COLO668 (cell line): ENCODE results near the gene TNIK.

ENCODE experiments used
- DNase-seq: peaks from one replicate; lab custom pipeline; 2025; ENCODE audit not compliant: unreplicated experiment; lab: John Stamatoyannopoulos, UW

The TNIK gene

GRCh38 chr3:171459942-171460724, at the start of gene TNIK:
Gene TNIK, minus strand, starts transcription at chr3:171460405. Its CDS starts 342 bp downstream, at chr3:171460063.
- peak; percentile 77 for DNase-seq

GRCh38 chr3:171508676-171509075, 48.5 kb upstream of the TNIK start:
- no peak for DNase-seq

- DNase-seq, result no peak
Measured at GRCh38 chr3:171508206-171508605, 48.0 kb upstream of the TNIK start.

- no peak for DNase-seq
Measured at GRCh38 chr3:171506743-171507319, 46.6 kb upstream of the TNIK start.

- DNase-seq, result no peak
Measured at GRCh38 chr3:171505822-171506333, 45.7 kb upstream of the TNIK start.

- DNase-seq, result no peak
Measured at GRCh38 chr3:171504376-171504775, 44.2 kb upstream of the TNIK start.

- DNase-seq, result no peak
Measured at GRCh38 chr3:171503817-171504216, 43.6 kb upstream of the TNIK start.

GRCh38 chr3:171498921-171499320, 38.7 kb upstream of the TNIK start:
- no peak for DNase-seq

- DNase-seq, result no peak
Measured at GRCh38 chr3:171497468-171497867, 37.3 kb upstream of the TNIK start.

- no peak for DNase-seq
Measured at GRCh38 chr3:171495413-171495812, 35.2 kb upstream of the TNIK start.

GRCh38 chr3:171494457-171495109, 34.4 kb upstream of the TNIK start:
- DNase-seq, result no peak

- no peak for DNase-seq
Measured at GRCh38 chr3:171491361-171491760, 31.2 kb upstream of the TNIK start.

- DNase-seq, result no peak
Measured at GRCh38 chr3:171490901-171491300, 30.7 kb upstream of the TNIK start.

GRCh38 chr3:171489348-171489747, 29.1 kb upstream of the TNIK start:
- no peak for DNase-seq

GRCh38 chr3:171488479-171488878, 28.3 kb upstream of the TNIK start:
- DNase-seq, result no peak

- DNase-seq, result no peak
Measured at GRCh38 chr3:171487382-171487781, 27.2 kb upstream of the TNIK start.

GRCh38 chr3:171485338-171485737, 25.1 kb upstream of the TNIK start:
- no peak for DNase-seq

- DNase-seq, result no peak
Measured at GRCh38 chr3:171481011-171481410, 20.8 kb upstream of the TNIK start.

GRCh38 chr3:171480526-171480925, 20.3 kb upstream of the TNIK start:
- DNase-seq, result no peak

- no peak for DNase-seq
Measured at GRCh38 chr3:171476532-171477102, 16.4 kb upstream of the TNIK start.

GRCh38 chr3:171472552-171472951, 12.3 kb upstream of the TNIK start:
- no peak for DNase-seq
